HS-27A (cell line): ENCODE results near the gene CPNE1.

Source experiments
- DNase-seq: peaks from one replicate; pipeline ENCODE4 v3.0.0-alpha.2; 2012; ENCODE audit warnings: low read depth, missing footprints

Gene CPNE1

GRCh38 chr20:35619196-35620095 is 45.3 kb downstream of the CPNE1 start:
- DNase-seq: peak; percentile 71

GRCh38 chr20:35618263-35619131 is 46.2 kb downstream of the CPNE1 start:
- no peak for DNase-seq

GRCh38 chr20:35617397-35618262 is 47.1 kb downstream of the CPNE1 start:
- DNase-seq: peak; percentile 54

GRCh38 chr20:35616465-35617396 is 48.0 kb downstream of the CPNE1 start:
- peak; percentile 68 for DNase-seq

- DNase-seq: peak; percentile 100
These were observed 48.8 kb downstream of the CPNE1 start, which contains the start of gene SPAG4 for GRCh38 chr20:35615667-35616464. SPAG4 (plus strand) TSS chr20:35615829; CDS start chr20:35616004, 175 bp downstream.

- no peak for DNase-seq
These were observed 53.2 kb downstream of the CPNE1 start for GRCh38 chr20:35611482-35611881.

GRCh38 chr20:35610833-35611427 is 53.8 kb downstream of the CPNE1 start:
- no peak for DNase-seq

- DNase-seq: no peak
These were observed 57.5 kb downstream of the CPNE1 start for GRCh38 chr20:35607003-35607735.

GRCh38 chr20:35606127-35606526 is 58.6 kb downstream of the CPNE1 start:
- no peak for DNase-seq

- no peak for DNase-seq
These were observed 60.3 kb downstream of the CPNE1 start for GRCh38 chr20:35604449-35604747.

- DNase-seq: no peak
These were observed 60.8 kb downstream of the CPNE1 start for GRCh38 chr20:35603695-35604448.

GRCh38 chr20:35602851-35603495 is 61.7 kb downstream of the CPNE1 start:
- no peak for DNase-seq

- no peak for DNase-seq
These were observed 62.7 kb downstream of the CPNE1 start for GRCh38 chr20:35601990-35602389.

GRCh38 chr20:35600993-35601973 is 63.4 kb downstream of the CPNE1 start:
- no peak for DNase-seq

- DNase-seq: no peak
These were observed 64.3 kb downstream of the CPNE1 start for GRCh38 chr20:35600176-35600992.

- DNase-seq: no peak
These were observed 65.0 kb downstream of the CPNE1 start for GRCh38 chr20:35599776-35600120.
